IMR-90 (cell line): ENCODE measurements around the gene ZNF19. TPM values are rescaled to one million over a fixed set of nuclear protein-coding genes. Genes with fewer than 3 reads are reported as not detected.

ENCODE experiments used
- ATAC-seq: fragments of 200-7000 bp; cut with Tn5 transposase; 2 replicates; pipeline ENCODE4 v1.9.1; 2020; ENCODE audit warnings: low read depth, mild to moderate bottlenecking, moderate library complexity
- BruUV-seq: library from RNA; stranded (reverse); fragments of 400-500 nt; replicated peaks from 2 replicates; lab custom pipeline; 2021; lab: Mats Ljungman, UMichigan
- CTCF ChIA-PET: fragments of 300-600 bp; formaldehyde crosslinking; extraction: SDS; loops from one replicate; lab custom pipeline; 2021; ENCODE audit warnings: antibody characterized with exemption; lab: Yijun Ruan, JAX
- POLR2A ChIA-PET: fragments of 300-600 bp; sonication (Branson Sonifier 250); formaldehyde crosslinking; loops from one replicate; lab custom pipeline; 2022; ENCODE audit warnings: antibody characterized with exemption; ENCODE audit not compliant: unreplicated experiment; lab: Charles Lee
- DNase-seq: peaks from one replicate; pipeline ENCODE4 v3.0.0; 2013
- H2AFZ ChIP-seq: replicated peaks from 2 replicates; pipeline ENCODE3; 2013; ENCODE audit warnings: low read length, mild to moderate bottlenecking; ENCODE audit not compliant: poor library complexity
- H2AK5ac ChIP-seq: 2 replicates; pipeline ENCODE4 v1.6.1; 2013; ENCODE audit warnings: low read depth, low read length, inconsistent platforms
- H2AK9ac ChIP-seq: replicated peaks from 2 replicates; pipeline ENCODE3; 2013; ENCODE audit warnings: mild to moderate bottlenecking, low read depth, low read length, moderate library complexity; ENCODE audit not compliant: poor library complexity
- H2BK120ac ChIP-seq: 2 replicates; pipeline ENCODE4 v1.6.1; 2013; ENCODE audit warnings: low read depth, low read length, inconsistent platforms
- H2BK15ac ChIP-seq: 3 replicates; pipeline ENCODE4 v1.6.1; 2013; ENCODE audit warnings: low read depth, low read length, inconsistent platforms
- H2BK20ac ChIP-seq: 2 replicates; pipeline ENCODE4 v1.6.1; 2013; ENCODE audit warnings: low read depth, mild to moderate bottlenecking, inconsistent platforms, low read length, moderate library complexity
- H2BK5ac ChIP-seq: 2 replicates; pipeline ENCODE4 v1.6.1; 2013; ENCODE audit warnings: mild to moderate bottlenecking, low read depth, low read length, inconsistent platforms; ENCODE audit not compliant: poor library complexity, severe bottlenecking
- H3K14ac ChIP-seq: replicated peaks from 2 replicates; pipeline ENCODE4 v1.6.1; 2013; ENCODE audit warnings: low read depth, low read length, inconsistent platforms
- H3K18ac ChIP-seq: 2 replicates; pipeline ENCODE4 v1.6.1; 2013; ENCODE audit warnings: low read depth, low read length, control low read depth
- H3K23ac ChIP-seq: 2 replicates; pipeline ENCODE4 v1.6.1; 2013; ENCODE audit warnings: low read depth, low read length, inconsistent platforms
- H3K27ac ChIP-seq: 2 replicates; pipeline ENCODE4 v1.5.1; 2013; ENCODE audit warnings: mild to moderate bottlenecking, control low read depth, low read length; ENCODE audit not compliant: insufficient read depth
- H3K27me3 ChIP-seq: 2 replicates; pipeline ENCODE4 v1.6.1; 2013; ENCODE audit warnings: low read length; ENCODE audit not compliant: control insufficient read depth, insufficient read depth
- H3K36me3 ChIP-seq: 2 replicates; pipeline ENCODE4 v1.6.1; 2013; ENCODE audit warnings: low read length, mixed read lengths; ENCODE audit not compliant: control insufficient read depth, insufficient read depth
- H3K4ac ChIP-seq: 2 replicates; pipeline ENCODE4 v1.6.1; 2013; ENCODE audit warnings: low read depth, low read length, inconsistent platforms
- H3K4me1 ChIP-seq: 2 replicates; pipeline ENCODE4 v1.6.1; 2013; ENCODE audit warnings: low read length, mixed read lengths; ENCODE audit not compliant: control insufficient read depth, insufficient read depth
- H3K4me2 ChIP-seq: 2 replicates; pipeline ENCODE4 v1.6.1; 2013; ENCODE audit warnings: low read depth, mild to moderate bottlenecking, control low read depth, low read length, moderate library complexity
- H3K4me3 ChIP-seq: 2 replicates; pipeline ENCODE4 v1.5.1; 2013; ENCODE audit warnings: low read depth, mild to moderate bottlenecking, control low read depth, low read length, moderate library complexity; ENCODE audit not compliant: insufficient read depth
- H3K56ac ChIP-seq: 2 replicates; pipeline ENCODE4 v1.6.1; 2013; ENCODE audit warnings: low read length, inconsistent platforms; ENCODE audit not compliant: insufficient read depth; ENCODE audit errors: extremely low read depth
- H3K79me1 ChIP-seq, 2 experiments: 2 replicates each; pipeline ENCODE4 v1.6.1; 2013; ENCODE audit warnings: low read length in 2 of 2, inconsistent platforms in 1 of 2, low read depth in 1 of 2
- H3K9ac ChIP-seq: 2 replicates; pipeline ENCODE4 v1.6.1; 2013; ENCODE audit warnings: low read depth, low read length, control low read depth
- H3K9me1 ChIP-seq: 2 replicates; pipeline ENCODE4 v1.6.1; 2013; ENCODE audit warnings: low read length, inconsistent platforms; ENCODE audit not compliant: insufficient read depth
- H3K9me3 ChIP-seq: 2 replicates; pipeline ENCODE4 v1.6.1; 2013; ENCODE audit warnings: low read length; ENCODE audit not compliant: control insufficient read depth, insufficient read depth
- H4K20me1 ChIP-seq: 2 replicates; pipeline ENCODE4 v1.6.1; 2013; ENCODE audit warnings: low read length, inconsistent platforms; ENCODE audit not compliant: insufficient read depth
- H4K5ac ChIP-seq: 2 replicates; pipeline ENCODE4 v1.6.1; 2013; ENCODE audit warnings: mild to moderate bottlenecking, low read depth, low read length, control low read depth
- H4K8ac ChIP-seq, 2 experiments: 2 replicates each; pipeline ENCODE4 v1.6.1; 2013; ENCODE audit warnings: low read depth in 2 of 2, low read length in 2 of 2, control low read depth in 1 of 2, inconsistent platforms in 1 of 2
- H4K91ac ChIP-seq: 2 replicates; pipeline ENCODE4 v1.6.1; 2013; ENCODE audit warnings: low read depth, low read length, inconsistent platforms; ENCODE audit not compliant: insufficient read depth
- BHLHE40 ChIP-seq: fragments of 150-350 bp; IDR thresholded peaks from 2 replicates; pipeline ENCODE4 v1.6.1; 2016; ENCODE audit warnings: mild to moderate bottlenecking, low read depth, low read length
- CHD1 ChIP-seq: IDR thresholded peaks from 2 replicates; pipeline ENCODE4 v1.6.1; 2012; ENCODE audit warnings: low read depth, low read length, improper control_type of control experiment
- CTCF ChIP-seq: conservative IDR thresholded peaks from 2 replicates; pipeline ENCODE4 v1.5.1; 2012; ENCODE audit warnings: mild to moderate bottlenecking, low read depth, low read length, improper control_type of control experiment
- FOS ChIP-seq: fragments of 150-350 bp; IDR thresholded peaks from 2 replicates; pipeline ENCODE4 v1.6.1; 2016; ENCODE audit warnings: low read depth, low read length
- MAZ ChIP-seq: IDR thresholded peaks from 2 replicates; pipeline ENCODE4 v1.6.1; 2012; ENCODE audit warnings: low read depth, mild to moderate bottlenecking, low read length, improper control_type of control experiment, moderate library complexity, borderline replicate concordance
- MXI1 ChIP-seq: IDR thresholded peaks from 2 replicates; pipeline ENCODE4 v1.6.1; 2012; ENCODE audit warnings: low read depth, mild to moderate bottlenecking, low read length, moderate library complexity, borderline replicate concordance
- NFE2L2 ChIP-seq: fragments of 150-350 bp; IDR thresholded peaks from 2 replicates; pipeline ENCODE4 v1.6.1; 2016; ENCODE audit warnings: low read depth, mild to moderate bottlenecking, low read length
- RFX5 ChIP-seq: IDR thresholded peaks from 2 replicates; pipeline ENCODE4 v1.8.0; 2012; ENCODE audit warnings: low read depth, mild to moderate bottlenecking, low read length, moderate library complexity
- WGBS, 2 experiments: methylation state at CpG; one replicate each; pipeline versions ENCODE4 v1.1.5 to v1.1.7; 2013; ENCODE audit warnings: missing lambda C conversion rate in 2 of 2; ENCODE audit not compliant: insufficient read length in 1 of 2; ENCODE audit errors: extremely low coverage in 2 of 2; 5-methylcytosine and 5-hydroxymethylcytosine counted together
- dilution Hi-C: fragments of 300-500 bp; cut with HindIII; formaldehyde crosslinking; loops from one replicate; pipeline ENCODE4 v1.14.3; 2018; ENCODE audit warnings: low sequenced_read_pairs; ENCODE audit not compliant: unreplicated experiment
- in situ Hi-C: fragments of 300-500 bp; cut with MboI; formaldehyde crosslinking; loops from 3 replicates; pipeline ENCODE4 v1.14.3; 2019; ENCODE audit warnings: low sequenced_read_pairs, inconsistent platforms, mixed read lengths
- intact Hi-C: fragments of 100-400 bp; cut with micrococcal nuclease; formaldehyde crosslinking; loops from 2 replicates; pipeline ENCODE4 v1.10.0; 2022
- polyA plus RNA-seq, 3 experiments: library from polyadenylated mRNA; depleted of rRNA; stranded (reverse); fragments of >200 nt; gene quantifications; 2 replicates each; pipeline ENCODE4 v1.2.3, GENCODE V29; 2012; ENCODE audit warnings: low replicate concordance in 1 of 3
- total RNA-seq: library from RNA; depleted of rRNA; stranded (reverse); fragments of >200 nt; gene quantifications from 2 replicates; pipeline ENCODE4 v1.2.3, GENCODE V29; 2012
- TF ChIP-seq, protein P1 (sequence below): fragments of 150-350 bp; IDR thresholded peaks from 2 replicates; pipeline ENCODE4 v1.6.1; 2017; ENCODE audit warnings: mild to moderate bottlenecking, antibody characterized with exemption, low read length, low read depth

Gene ZNF19
- total and polyA plus RNA-seq, 2 of the 4 experiments (the other 2 are of a cell fraction): 0.89 to 2.9 TPM

GRCh38 chr16:71528257-71528656, 39.1 kb upstream of the ZNF19 start:
- no peak overlapping the region for H3K14ac ChIP-seq
- H2BK20ac ChIP-seq: no peak overlapping the region
- no peak overlapping the region for H3K23ac ChIP-seq
- intact Hi-C loops (no loop called here), in situ Hi-C loops (no loop called here), dilution Hi-C loops (no loop called here)
- no peak overlapping the region for H2AFZ ChIP-seq
- no peak overlapping the region for H3K18ac ChIP-seq
- no peak overlapping the region for H2BK15ac ChIP-seq
- ChIA-PET CTCF (no interaction called here), POLR2A (no interaction called here)
- H2AK5ac ChIP-seq: no peak overlapping the region
- no peak overlapping the region for H3K9ac ChIP-seq
- no peak overlapping the region for H4K91ac ChIP-seq
- H3K9me1 ChIP-seq: no peaks in the 10 kb centered on the region
- ATAC-seq (no peak), DNase-seq (no peak)
- H3K4me3 ChIP-seq: no peak overlapping the region
- no peaks in the 10 kb centered on the region for H3K4me1 ChIP-seq
- no peak overlapping the region for H3K4me2 ChIP-seq
- no peak overlapping the region for H4K8ac ChIP-seq
- no peaks in the 10 kb centered on the region for H4K20me1 ChIP-seq
- peaks cover 2% of the 10 kb centered on the region; the same call in 1 of the 2 replicates for H3K27me3 ChIP-seq
- H2AK9ac ChIP-seq: no peak overlapping the region
- TF ChIP-seq CHD1: no peak
- TF ChIP-seq, protein P1, sequence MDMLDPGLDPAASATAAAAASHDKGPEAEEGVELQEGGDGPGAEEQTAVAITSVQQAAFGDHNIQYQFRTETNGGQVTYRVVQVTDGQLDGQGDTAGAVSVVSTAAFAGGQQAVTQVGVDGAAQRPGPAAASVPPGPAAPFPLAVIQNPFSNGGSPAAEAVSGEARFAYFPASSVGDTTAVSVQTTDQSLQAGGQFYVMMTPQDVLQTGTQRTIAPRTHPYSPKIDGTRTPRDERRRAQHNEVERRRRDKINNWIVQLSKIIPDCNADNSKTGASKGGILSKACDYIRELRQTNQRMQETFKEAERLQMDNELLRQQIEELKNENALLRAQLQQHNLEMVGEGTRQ: no peak
- TF ChIP-seq MAZ: no peak
- no peak for TF ChIP-seq MXI1
- no peak for TF ChIP-seq FOS
- TF ChIP-seq RFX5: no peak
- TF ChIP-seq NFE2L2: no peak
- no peak for TF ChIP-seq BHLHE40
- TF ChIP-seq CTCF: no peak
- H4K5ac ChIP-seq: no peak overlapping the region
- no peak overlapping the region for H3K27ac ChIP-seq
- no peaks in the 10 kb centered on the region for H3K9me3 ChIP-seq
- H3K79me1 ChIP-seq: no peaks in the 10 kb centered on the region
- H2BK5ac ChIP-seq: no peak overlapping the region
- BruUV-seq: no TSS peak
- no CpG with 5 or more reads among the region's 1 CpG for WGBS, 2 experiments
- no peak overlapping the region for H3K56ac ChIP-seq
- H3K36me3 ChIP-seq: no peaks in the 10 kb centered on the region
- H3K4ac ChIP-seq: no peak overlapping the region
- no peak overlapping the region for H2BK120ac ChIP-seq
